Measurements from ENCODE around the gene ARAF. TPM values are rescaled to one million over a fixed set of nuclear protein-coding genes. Genes with fewer than 3 reads are reported as not detected.
A peak's percentile ranks its signal among the peaks of the same experiment; 100 is the strongest.

Gene ARAF
- total RNA-seq, 1 donor from 2014 or later: 90.1 TPM

DNA sequence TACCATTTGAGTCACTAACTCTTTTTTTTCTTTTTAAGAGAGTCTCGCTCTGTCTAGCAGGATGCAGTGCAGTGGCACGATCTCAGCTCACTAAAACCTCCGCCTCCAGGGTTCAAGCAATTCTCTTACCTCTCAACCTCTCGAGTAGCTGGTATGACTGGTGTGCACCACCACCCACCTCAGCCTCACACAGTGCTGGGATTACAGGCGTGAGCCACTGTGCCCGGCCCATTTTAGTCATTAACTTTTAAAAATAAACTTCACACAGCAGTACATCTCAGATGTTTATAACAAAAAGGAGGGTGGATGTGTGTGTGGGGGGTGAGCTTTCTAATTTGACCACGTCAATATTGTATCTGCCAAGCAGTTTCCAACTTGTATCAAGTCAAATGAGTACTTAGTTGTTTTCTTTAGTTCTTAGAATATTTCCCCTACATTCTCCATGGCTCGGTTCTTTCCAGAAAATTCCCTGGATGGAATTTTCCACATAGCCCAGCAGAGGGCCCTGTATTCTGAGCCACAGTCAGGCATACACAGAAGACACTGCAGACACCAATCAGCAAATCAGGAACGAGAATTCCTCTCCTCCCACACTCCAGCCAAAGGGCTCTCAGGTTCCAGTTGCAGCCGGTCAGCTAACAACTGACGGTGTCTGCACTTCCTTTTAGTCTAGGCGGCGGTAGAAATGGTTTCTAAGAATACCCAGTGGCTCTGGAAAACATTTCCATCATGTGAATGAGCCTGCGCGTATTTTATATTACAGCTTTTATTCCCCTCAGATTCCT lies 20.1 kb upstream of the ARAF start:
- no peaks in the 10 kb centered on the region for H3K27me3 ChIP-seq (ENCODE audit: low read depth)
- H3K27ac ChIP-seq: peak overlapping the region; percentile 71
- TF ChIP-seq, protein P1, sequence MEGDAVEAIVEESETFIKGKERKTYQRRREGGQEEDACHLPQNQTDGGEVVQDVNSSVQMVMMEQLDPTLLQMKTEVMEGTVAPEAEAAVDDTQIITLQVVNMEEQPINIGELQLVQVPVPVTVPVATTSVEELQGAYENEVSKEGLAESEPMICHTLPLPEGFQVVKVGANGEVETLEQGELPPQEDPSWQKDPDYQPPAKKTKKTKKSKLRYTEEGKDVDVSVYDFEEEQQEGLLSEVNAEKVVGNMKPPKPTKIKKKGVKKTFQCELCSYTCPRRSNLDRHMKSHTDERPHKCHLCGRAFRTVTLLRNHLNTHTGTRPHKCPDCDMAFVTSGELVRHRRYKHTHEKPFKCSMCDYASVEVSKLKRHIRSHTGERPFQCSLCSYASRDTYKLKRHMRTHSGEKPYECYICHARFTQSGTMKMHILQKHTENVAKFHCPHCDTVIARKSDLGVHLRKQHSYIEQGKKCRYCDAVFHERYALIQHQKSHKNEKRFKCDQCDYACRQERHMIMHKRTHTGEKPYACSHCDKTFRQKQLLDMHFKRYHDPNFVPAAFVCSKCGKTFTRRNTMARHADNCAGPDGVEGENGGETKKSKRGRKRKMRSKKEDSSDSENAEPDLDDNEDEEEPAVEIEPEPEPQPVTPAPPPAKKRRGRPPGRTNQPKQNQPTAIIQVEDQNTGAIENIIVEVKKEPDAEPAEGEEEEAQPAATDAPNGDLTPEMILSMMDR (IDR thresholded peaks at IDR 0.05): peak; percentile 53
- H3K4me1 ChIP-seq: peaks cover 13% of the 10 kb centered on the region
- H3K9me3 ChIP-seq: no peaks in the 10 kb centered on the region
- H3K36me3 ChIP-seq: no peaks in the 10 kb centered on the region
- ATAC-seq (peak; percentile 98 to 99), DNase-seq (peak; percentile 68)
- intact Hi-C loops (cut with DNase I): no loop called here
- no peak overlapping the region for H3K4me3 ChIP-seq

DNA sequence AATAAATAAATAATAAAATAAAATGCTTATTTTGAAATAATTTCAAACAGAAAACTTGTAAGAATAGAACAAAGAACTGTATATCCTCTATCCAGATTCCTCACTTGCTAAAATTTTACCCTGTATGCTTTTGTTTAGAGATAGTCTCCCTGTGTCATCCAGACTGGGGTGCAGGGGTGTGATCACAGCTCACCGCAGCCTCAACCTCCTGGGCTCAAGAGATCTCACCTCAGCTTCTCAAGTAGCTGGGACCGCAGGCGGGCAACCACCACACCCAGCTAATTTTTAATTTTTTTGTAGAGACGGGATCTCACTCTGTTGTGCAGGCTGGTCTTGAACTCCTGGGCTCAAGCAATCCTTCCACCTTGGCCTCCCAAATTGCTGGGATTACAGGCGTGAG lies 17.5 kb upstream of the ARAF start:
- TF ChIP-seq, protein P1 (IDR thresholded peaks at IDR 0.05): no peak
- DNase-seq: no peak
- Histone ChIP-seq H3K4me3 (no peak overlapping the region), H3K4me1 (peaks cover 13% of the 10 kb centered on the region), H3K9me3 (no peaks in the 10 kb centered on the region), H3K36me3 (no peaks in the 10 kb centered on the region), H3K27me3 (ENCODE audit: low read depth) (no peaks in the 10 kb centered on the region), H3K27ac (no peak overlapping the region)
- intact Hi-C loops (cut with DNase I): no loop called here
- ATAC-seq: no peak

DNA sequence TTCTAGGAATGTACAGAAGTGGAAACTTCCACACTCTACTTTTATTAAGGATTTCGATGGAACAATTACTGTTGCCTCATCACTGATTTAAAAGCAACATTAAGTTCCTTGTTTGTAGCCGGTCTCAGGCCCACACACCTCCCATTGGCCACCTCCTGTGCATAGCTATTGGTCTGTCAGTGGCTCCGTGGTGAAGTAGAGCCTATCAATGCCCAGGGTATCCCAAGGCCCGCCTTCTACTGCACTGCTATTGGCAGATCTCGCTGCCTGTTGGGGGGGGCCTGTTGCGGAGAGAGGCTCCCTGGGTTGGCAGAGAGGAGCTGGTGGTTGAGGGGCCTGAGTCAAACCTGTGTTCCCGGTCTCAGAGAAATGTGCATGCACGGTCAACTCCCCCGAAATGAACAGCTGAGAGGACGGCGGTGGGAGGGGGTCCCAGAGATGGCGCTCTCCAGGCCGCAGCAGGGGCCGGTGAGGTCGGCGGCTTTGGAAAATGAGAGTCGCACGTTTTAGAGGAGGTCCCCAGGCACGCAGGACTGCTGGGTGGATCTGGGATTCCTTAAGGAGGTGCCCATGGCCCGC lies 4.9 kb upstream of the ARAF start:
- H3K4me1 ChIP-seq: no peaks in the 10 kb centered on the region
- peak; percentile 90 for DNase-seq
- H3K4me3 ChIP-seq: peak overlapping the region; percentile 51
- intact Hi-C loops (cut with DNase I): no loop called here
- peak overlapping the region; percentile 86 for H3K27ac ChIP-seq
- no peaks in the 10 kb centered on the region for H3K27me3 ChIP-seq (ENCODE audit: low read depth)
- no peaks in the 10 kb centered on the region for H3K9me3 ChIP-seq
- TF ChIP-seq, protein P1 (IDR thresholded peaks at IDR 0.05): no peak
- peak; percentile 95 to 97 for ATAC-seq
- H3K36me3 ChIP-seq: no peaks in the 10 kb centered on the region

DNA sequence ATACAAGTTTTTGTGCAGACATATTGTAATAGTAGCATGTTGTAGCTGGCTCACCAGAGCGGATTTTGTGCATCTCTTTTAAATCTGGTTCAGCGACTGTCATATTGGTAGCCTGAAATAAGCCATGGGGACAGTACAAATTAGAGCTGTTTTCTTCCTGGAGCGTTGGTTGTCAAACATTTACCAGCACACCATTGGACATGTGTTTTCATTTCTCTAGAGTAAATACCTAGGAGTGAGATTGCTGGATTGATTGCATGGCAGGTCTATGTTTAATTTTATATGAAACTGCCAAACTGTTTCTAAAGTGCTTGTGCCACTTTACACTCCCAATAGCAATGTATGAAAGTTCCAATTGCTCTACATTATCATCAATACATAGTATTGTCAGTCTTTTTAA lies 2.6 kb upstream of the ARAF start:
- DNase-seq (no peak), ATAC-seq (no peak)
- Histone ChIP-seq H3K27me3 (ENCODE audit: low read depth) (no peaks in the 10 kb centered on the region), H3K4me1 (peaks cover 15% of the 10 kb centered on the region), H3K9me3 (no peaks in the 10 kb centered on the region), H3K36me3 (peaks cover 6% of the 10 kb centered on the region), H3K27ac (no peak overlapping the region), H3K4me3 (no peak overlapping the region)
- TF ChIP-seq, protein P1 (IDR thresholded peaks at IDR 0.05): no peak
- intact Hi-C loops (cut with DNase I): no loop called here

DNA sequence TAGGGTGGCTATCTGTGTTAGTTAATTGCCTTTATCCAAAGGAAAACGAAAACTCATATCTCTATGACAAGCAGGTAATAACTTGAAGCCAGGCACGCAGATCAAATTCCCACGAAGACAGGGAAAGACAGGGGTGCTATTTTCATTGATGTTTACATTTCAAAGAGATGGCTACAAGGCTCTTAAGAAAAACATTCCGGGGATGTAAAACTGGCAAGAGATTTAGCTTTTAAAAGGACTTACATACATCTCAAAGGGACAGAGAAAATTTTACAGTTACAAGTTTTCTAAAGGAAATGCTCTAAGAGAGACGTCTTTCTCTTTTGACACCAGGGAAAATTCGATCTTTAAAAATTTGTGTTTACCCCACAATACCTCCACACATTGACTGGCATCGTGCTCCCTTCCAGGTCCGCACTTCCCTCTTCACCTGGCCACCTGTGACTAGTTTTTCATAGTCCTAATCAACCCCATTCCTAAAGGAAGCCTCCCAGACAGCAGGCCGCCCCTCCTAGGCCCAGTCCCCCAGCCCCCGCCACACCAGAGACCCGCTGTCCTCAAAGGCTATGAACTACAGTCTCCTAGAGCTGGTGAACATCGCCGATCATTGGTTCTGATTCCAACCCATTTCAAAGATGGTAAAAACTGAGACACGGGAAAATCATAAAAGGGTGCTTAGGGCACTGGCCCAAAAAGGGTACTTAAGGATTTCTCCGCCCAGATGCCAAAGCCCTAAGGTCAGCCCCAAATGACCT lies 649 bp upstream of the ARAF start:
- H3K27me3 ChIP-seq (ENCODE audit: low read depth): no peaks in the 10 kb centered on the region
- ATAC-seq (no peak), DNase-seq (no peak)
- peak overlapping the region; percentile 92 for H3K27ac ChIP-seq
- H3K36me3 ChIP-seq: peaks cover 25% of the 10 kb centered on the region
- H3K4me3 ChIP-seq: peak overlapping the region; percentile 70
- TF ChIP-seq, protein P1 (IDR thresholded peaks at IDR 0.05): no peak
- no peaks in the 10 kb centered on the region for H3K9me3 ChIP-seq
- intact Hi-C loops (cut with DNase I): no loop called here
- peaks cover 15% of the 10 kb centered on the region for H3K4me1 ChIP-seq
